VCaP (cell line): ENCODE measurements around the gene PCGF1.

Experiments used
- H3K27ac ChIP-seq: fragments of 450-650 bp; 2 replicates; pipeline ENCODE4 v1.5.1; 2017
- CTCF ChIP-seq: fragments of 450-650 bp; conservative IDR thresholded peaks from 2 replicates; pipeline ENCODE4 v1.5.1; 2017; ENCODE audit warnings: mild to moderate bottlenecking, moderate library complexity

Gene PCGF1

DNA sequence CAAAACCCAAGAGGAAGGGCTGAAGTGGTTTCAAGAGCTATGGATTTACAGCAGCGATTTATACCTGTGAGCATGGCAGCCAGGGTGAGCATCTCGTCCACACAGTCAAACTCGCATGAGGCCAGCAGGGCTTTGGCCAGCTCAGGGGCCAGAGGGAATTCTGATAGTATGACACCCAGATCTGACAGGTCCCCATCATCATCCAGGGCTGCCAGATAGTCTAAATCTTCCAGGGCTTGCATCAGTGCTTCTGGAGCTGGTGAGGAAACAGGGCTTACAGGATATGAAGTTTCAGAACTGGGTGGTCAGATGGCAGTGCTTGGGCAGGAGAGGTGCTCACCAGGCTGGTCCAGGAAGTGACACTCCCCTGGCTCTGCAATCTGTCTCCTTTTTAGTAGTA is 15.0 kb upstream of the PCGF1 start:
- no peak overlapping the region for H3K27ac ChIP-seq
- no peak for TF ChIP-seq CTCF

GRCh38 chr2:74516650-74517049 is 9.2 kb upstream of the PCGF1 start:
- no peak for TF ChIP-seq CTCF
- H3K27ac ChIP-seq = no peak overlapping the region

DNA sequence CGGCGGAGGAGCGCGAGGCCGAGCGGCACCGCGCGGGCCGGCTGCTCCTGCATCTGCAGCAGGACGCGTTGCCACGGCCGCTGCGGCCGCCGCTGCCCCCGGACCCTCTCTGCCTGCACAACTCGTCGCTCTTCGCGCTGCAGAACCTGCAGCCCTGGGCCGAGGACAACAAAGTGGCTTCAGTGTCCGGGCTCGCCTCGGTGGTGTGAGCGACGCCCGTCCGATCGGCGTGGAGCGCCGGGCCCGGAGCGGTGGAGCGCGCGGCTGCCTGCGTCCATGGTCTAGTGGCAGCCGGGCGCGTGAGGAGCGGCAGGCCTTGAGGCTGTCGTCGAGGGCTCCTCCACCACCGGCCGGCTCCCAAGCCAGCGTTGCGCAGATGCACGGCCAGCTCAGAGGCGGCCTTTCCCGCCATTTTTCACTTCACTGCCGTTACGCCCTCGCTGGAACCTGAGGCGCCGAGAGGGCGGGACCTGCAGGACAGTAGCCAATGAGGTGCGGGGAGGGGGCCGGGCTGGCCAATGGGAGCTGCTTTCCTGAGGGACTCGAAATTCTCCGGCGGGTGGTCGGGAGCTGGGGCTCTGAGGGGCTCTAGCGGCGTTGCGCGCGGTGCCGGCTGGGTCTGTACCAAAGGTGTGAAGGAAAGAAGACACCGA is 8.6 kb upstream of the PCGF1 start:
- no peak for TF ChIP-seq CTCF
- H3K27ac ChIP-seq = no peak overlapping the region

DNA sequence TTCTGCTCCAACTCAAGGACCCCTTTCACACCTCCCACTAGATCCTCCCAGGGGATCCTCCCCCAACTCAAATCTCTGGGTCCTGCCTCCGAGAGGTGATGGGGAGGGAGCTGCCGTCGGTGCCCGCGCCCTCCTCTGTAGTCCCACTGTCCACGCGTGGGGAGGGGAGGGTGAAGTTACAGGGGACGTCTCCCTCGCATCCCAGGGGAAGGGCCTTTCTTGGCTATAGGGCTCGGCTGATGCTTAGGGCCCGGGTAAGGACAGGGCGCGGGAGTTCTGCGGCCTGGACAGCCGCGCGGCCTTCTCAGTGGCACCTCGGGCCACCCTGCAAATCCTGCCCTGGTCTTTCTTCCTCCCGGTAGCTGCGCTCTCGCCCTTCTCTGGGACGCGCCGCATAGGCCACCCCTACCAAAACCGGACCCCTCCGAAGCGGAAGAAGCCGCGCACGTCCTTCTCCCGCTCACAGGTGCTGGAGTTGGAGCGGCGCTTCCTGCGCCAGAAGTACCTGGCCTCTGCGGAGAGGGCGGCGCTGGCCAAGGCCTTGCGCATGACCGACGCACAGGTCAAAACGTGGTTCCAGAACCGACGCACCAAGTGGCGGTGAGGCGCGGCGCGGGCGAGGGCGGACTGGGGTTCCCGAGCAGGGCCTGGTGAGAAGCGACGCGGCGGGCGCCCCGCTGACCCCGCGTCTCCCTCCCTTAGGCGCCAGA is 7.9 kb upstream of the PCGF1 start:
- TF ChIP-seq CTCF = no peak

GRCh38 chr2:74514368-74515270 is 7.1 kb upstream of the PCGF1 start, which contains the start of gene TLX2:
Gene TLX2 (plus strand): TSS chr2:74514450. CDS start chr2:74514807, 357 bp downstream.
- no peak for TF ChIP-seq CTCF
- H3K27ac ChIP-seq = no peak within 1 kb of the TSS

More for the DNA sequence above, 7.9 kb upstream of the PCGF1 start:
- H3K27ac ChIP-seq = no peak overlapping the region

DNA sequence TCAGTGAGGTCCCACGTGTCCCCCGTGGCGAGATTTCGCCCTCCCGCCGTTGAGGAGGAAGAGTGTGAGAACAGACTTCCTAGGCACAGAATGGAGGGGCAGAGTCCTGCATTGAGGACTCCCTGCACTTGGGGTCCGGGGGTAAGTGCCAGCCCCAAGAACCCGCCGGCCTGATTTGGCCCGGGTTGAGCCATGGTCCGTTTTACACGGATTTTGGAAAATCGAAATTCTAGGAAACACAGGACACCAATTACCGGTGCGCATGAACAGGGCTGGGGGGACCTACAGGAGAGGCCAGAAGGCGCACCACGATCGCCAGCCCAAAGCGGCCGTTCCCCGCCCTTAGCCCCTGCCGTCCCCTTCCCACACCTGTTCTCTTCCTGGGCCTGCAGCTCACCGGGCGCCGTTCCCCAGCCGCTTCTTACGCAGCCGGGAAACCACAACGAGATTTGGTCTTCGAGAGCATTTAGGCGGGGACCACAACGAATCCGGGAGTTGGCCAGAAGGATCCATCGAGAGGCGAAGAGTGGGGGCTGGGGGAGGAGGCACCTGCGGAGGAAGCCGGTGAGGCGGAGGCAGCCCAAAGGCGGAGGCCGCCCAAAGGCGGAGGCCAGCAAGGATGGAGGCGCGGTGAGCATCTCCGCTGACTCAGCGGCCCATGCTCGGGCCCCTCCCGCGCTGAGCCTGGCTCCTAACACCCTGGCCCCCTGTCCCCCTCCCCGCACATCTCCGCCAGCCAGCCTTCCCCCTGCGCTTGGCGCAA is 6.3 kb upstream of the PCGF1 start:
- no peak overlapping the region for H3K27ac ChIP-seq

More for the DNA sequence above, 6.3 kb upstream of the PCGF1 start:
- TF ChIP-seq CTCF = no peak
